ENCODE results near the gene ERN1.

ERN1 gene

DNA sequence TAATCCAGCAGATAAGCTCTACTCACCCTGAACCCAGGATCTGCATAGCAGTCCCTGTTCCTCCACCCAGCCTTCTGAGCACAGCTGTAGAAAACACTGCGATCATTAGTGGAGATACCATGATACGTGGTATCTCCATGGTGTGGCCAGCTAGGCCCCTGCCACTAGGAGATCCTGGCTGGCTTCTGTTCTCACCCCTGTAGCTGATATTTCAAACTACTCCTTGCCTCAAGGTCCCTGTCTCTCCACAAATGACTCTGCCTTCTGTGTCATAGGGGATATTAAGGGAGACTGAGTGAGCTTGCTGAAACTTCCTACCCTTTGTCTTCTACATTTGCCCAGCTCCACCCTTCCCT is 44.3 kb downstream of the ERN1 start:
- H3K18ac ChIP-seq (ENCODE audit: low read length), result no peak overlapping the region
- H3K14ac ChIP-seq (ENCODE audit: low read length), result no peak overlapping the region
- no peak overlapping the region for H3K4me2 ChIP-seq (ENCODE audit: insufficient read depth, low read length, poor library complexity, severe bottlenecking)
- no peaks in the 10 kb centered on the region for H3K27me3 ChIP-seq (ENCODE audit: control insufficient read depth in 3 of 3, insufficient read depth in 3 of 3, low read depth in 1 of 3, low read length in 3 of 3)
- H2AFZ ChIP-seq (ENCODE audit: low read length), result peak overlapping the region; percentile 15
- WGBS, 2 donors (ENCODE audit: extremely low coverage in 2 of 2, insufficient read length in 2 of 2, insufficient replicate concordance in 1 of 2), result no CpG with 5 or more reads among the region's 2 CpGs
- H2BK12ac ChIP-seq (ENCODE audit: low read length), result no peak overlapping the region
- H4K91ac ChIP-seq (ENCODE audit: low read depth, low read length, poor library complexity), result no peak overlapping the region
- no peak overlapping the region for H4K8ac ChIP-seq (ENCODE audit: low read depth, low read length)
- H3K4me3 ChIP-seq (ENCODE audit: low read length in 2 of 2), result no peak overlapping the region
- H3K4ac ChIP-seq (ENCODE audit: low read length), result no peak overlapping the region
- peaks cover 1 to 5% of the 10 kb centered on the region in 2 donors for H3K4me1 ChIP-seq (ENCODE audit: control insufficient read depth in 2 of 2, insufficient read depth in 1 of 2, low read depth in 1 of 2, low read length in 2 of 2)
- H3K9me3 ChIP-seq (replicated peaks in 1 of 2; ENCODE audit: control insufficient read depth in 2 of 2, insufficient read depth in 1 of 2, low read depth in 1 of 2, low read length in 2 of 2), result no peaks in the 10 kb centered on the region
- no peaks in the 10 kb centered on the region for H3K79me1 ChIP-seq (ENCODE audit: low read depth, low read length)
- no peak overlapping the region for H2BK5ac ChIP-seq (ENCODE audit: low read length)
- no peak overlapping the region for H2BK15ac ChIP-seq (ENCODE audit: low read length)
- no peak for DNase-seq (ENCODE audit: low spot score)
- H3K36me3 ChIP-seq (replicated peaks in 1 of 2; ENCODE audit: control insufficient read depth in 2 of 2, insufficient read depth in 2 of 2, low read length in 2 of 2), result no peaks in the 10 kb centered on the region
- no peak overlapping the region for H2BK120ac ChIP-seq (ENCODE audit: low read depth, low read length)
- H3K27ac ChIP-seq (replicated peaks; ENCODE audit: low read length), result no peak overlapping the region
- no peak overlapping the region for H3K9ac ChIP-seq (ENCODE audit: low read depth, low read length, poor library complexity)
- no peak overlapping the region for H3K23ac ChIP-seq (ENCODE audit: low read depth, low read length, poor library complexity)
- no peak overlapping the region for H2AK5ac ChIP-seq (ENCODE audit: low read depth, low read length)

DNA sequence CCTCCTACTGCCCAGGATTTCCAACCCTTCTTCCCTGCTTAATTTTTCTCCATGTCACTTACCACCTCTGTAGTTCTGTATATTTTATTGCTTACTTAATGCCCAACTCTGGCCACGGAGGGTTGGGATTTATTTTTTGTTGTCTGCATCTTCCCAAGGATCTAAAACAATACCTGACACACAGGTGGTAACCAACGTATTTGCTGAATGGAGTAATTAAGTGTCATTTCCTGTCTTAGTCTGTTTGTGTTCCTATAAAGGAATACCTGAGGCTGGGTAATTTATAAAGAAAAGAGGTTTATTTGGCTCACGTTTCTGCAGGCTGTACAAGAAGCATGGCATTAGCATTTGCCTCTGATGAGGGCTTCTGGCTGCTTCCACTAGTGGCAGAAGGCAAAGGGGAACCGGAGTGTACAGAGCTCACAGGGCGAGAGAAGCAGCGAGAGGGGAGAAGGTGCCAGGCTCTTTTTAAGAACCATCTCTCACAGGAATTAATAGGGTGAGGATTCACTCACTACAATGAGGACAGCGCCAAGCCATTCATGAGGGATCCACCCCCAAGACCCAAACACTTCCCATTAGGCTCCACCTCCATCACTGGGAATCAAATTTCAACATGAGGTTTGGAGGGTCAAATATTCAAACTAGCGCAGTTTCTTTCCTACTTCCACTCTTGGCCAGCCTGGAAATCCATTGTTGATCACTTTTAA is 44.8 kb downstream of the ERN1 start:
- no peak overlapping the region for H2BK15ac ChIP-seq (ENCODE audit: low read length)

DNA sequence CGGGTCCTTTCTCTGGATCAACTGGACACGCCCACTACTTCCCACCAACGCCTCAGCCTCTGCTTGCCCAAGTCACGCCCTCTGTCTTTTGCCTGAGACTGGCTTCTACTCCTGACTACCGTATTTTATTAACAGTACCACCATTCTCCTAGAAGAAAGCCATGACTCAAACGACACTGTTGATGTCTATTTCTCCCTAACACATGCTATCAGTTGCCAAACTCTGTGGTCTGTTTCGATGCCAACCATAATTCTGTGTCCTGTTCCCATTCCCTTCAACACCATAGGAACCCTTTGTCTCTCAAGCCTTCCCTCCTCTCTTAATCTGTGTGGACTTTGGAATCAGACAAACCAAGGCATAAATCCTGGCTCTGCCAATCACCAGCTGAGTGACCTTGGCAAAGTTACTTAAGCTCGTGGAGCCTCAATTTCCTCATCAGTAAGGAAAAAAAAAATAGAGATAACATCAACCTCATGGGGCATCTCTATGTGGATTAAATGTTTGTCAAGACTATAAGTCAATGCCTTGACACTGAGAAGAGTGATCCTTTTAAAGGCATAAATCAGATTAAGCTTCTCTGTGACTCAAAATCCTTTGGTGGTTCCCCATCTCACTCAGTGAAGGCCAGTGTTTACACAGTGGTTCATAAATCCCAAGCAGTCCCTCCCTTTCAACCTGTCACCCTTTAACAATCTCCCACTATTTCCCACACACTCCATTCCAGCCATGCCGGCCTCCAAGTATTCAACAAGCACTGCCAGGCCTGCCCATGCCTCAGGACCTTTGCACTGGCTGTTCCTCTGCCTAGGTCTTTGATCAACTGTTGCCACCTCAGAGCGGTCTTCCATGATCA is 45.6 kb downstream of the ERN1 start:
- no peaks in the 10 kb centered on the region for H3K9me3 ChIP-seq (replicated peaks in 1 of 2; ENCODE audit: control insufficient read depth in 2 of 2, insufficient read depth in 1 of 2, low read depth in 1 of 2, low read length in 2 of 2)
- H3K23ac ChIP-seq (ENCODE audit: low read depth, low read length, poor library complexity), result no peak overlapping the region
- H2BK5ac ChIP-seq (ENCODE audit: low read length), result no peak overlapping the region
- H4K8ac ChIP-seq (ENCODE audit: low read depth, low read length), result no peak overlapping the region
- no peak overlapping the region for H2AK5ac ChIP-seq (ENCODE audit: low read depth, low read length)
- no peak overlapping the region for H3K4ac ChIP-seq (ENCODE audit: low read length)
- peaks cover 1 to 5% of the 10 kb centered on the region in 2 donors for H3K4me1 ChIP-seq (ENCODE audit: control insufficient read depth in 2 of 2, insufficient read depth in 1 of 2, low read depth in 1 of 2, low read length in 2 of 2)
- H3K79me1 ChIP-seq (ENCODE audit: low read depth, low read length), result no peaks in the 10 kb centered on the region
- no peak overlapping the region for H4K91ac ChIP-seq (ENCODE audit: low read depth, low read length, poor library complexity)
- H2BK120ac ChIP-seq (ENCODE audit: low read depth, low read length), result no peak overlapping the region
- no peak overlapping the region for H2AFZ ChIP-seq (ENCODE audit: low read length)
- no peak for DNase-seq (ENCODE audit: low spot score)
- H3K27me3 ChIP-seq (ENCODE audit: control insufficient read depth in 3 of 3, insufficient read depth in 3 of 3, low read depth in 1 of 3, low read length in 3 of 3), result no peaks in the 10 kb centered on the region
- no peak overlapping the region for H2BK12ac ChIP-seq (ENCODE audit: low read length)
- no peak overlapping the region for H3K14ac ChIP-seq (ENCODE audit: low read length)
- no peak overlapping the region for H2BK15ac ChIP-seq (ENCODE audit: low read length)
- H3K4me3 ChIP-seq (ENCODE audit: low read length in 2 of 2), result no peak overlapping the region
- no CpG with 5 or more reads among the region's 10 CpGs for WGBS, 2 donors (ENCODE audit: extremely low coverage in 2 of 2, insufficient read length in 2 of 2, insufficient replicate concordance in 1 of 2)
- H3K9ac ChIP-seq (ENCODE audit: low read depth, low read length, poor library complexity), result no peak overlapping the region
- H3K4me2 ChIP-seq (ENCODE audit: insufficient read depth, low read length, poor library complexity, severe bottlenecking), result no peak overlapping the region
- no peak overlapping the region for H3K27ac ChIP-seq (replicated peaks; ENCODE audit: low read length)
- H3K36me3 ChIP-seq (replicated peaks in 1 of 2; ENCODE audit: control insufficient read depth in 2 of 2, insufficient read depth in 2 of 2, low read length in 2 of 2), result no peaks in the 10 kb centered on the region
- no peak overlapping the region for H3K18ac ChIP-seq (ENCODE audit: low read length)

More for the DNA sequence above, 44.8 kb downstream of the ERN1 start:
- H3K9me3 ChIP-seq (replicated peaks in 1 of 2; ENCODE audit: control insufficient read depth in 2 of 2, insufficient read depth in 1 of 2, low read depth in 1 of 2, low read length in 2 of 2), result no peaks in the 10 kb centered on the region
- H2AK5ac ChIP-seq (ENCODE audit: low read depth, low read length), result no peak overlapping the region
- no peak overlapping the region for H2BK120ac ChIP-seq (ENCODE audit: low read depth, low read length)
- no peak overlapping the region for H3K9ac ChIP-seq (ENCODE audit: low read depth, low read length, poor library complexity)
- H3K18ac ChIP-seq (ENCODE audit: low read length), result no peak overlapping the region
- H3K36me3 ChIP-seq (replicated peaks in 1 of 2; ENCODE audit: control insufficient read depth in 2 of 2, insufficient read depth in 2 of 2, low read length in 2 of 2), result no peaks in the 10 kb centered on the region
- no peaks in the 10 kb centered on the region for H3K79me1 ChIP-seq (ENCODE audit: low read depth, low read length)
- peak overlapping the region; percentile 15 for H2AFZ ChIP-seq (ENCODE audit: low read length)
- no peaks in the 10 kb centered on the region for H3K27me3 ChIP-seq (ENCODE audit: control insufficient read depth in 3 of 3, insufficient read depth in 3 of 3, low read depth in 1 of 3, low read length in 3 of 3)
- no CpG with 5 or more reads among the region's 8 CpGs for WGBS, 2 donors (ENCODE audit: extremely low coverage in 2 of 2, insufficient read length in 2 of 2, insufficient replicate concordance in 1 of 2)
- no peak overlapping the region for H3K14ac ChIP-seq (ENCODE audit: low read length)
- no peak overlapping the region for H3K27ac ChIP-seq (replicated peaks; ENCODE audit: low read length)
- no peak overlapping the region for H3K23ac ChIP-seq (ENCODE audit: low read depth, low read length, poor library complexity)
- H4K91ac ChIP-seq (ENCODE audit: low read depth, low read length, poor library complexity), result no peak overlapping the region
- no peak for DNase-seq (ENCODE audit: low spot score)
- no peak overlapping the region for H4K8ac ChIP-seq (ENCODE audit: low read depth, low read length)
- H3K4me2 ChIP-seq (ENCODE audit: insufficient read depth, low read length, poor library complexity, severe bottlenecking), result no peak overlapping the region
- H2BK12ac ChIP-seq (ENCODE audit: low read length), result no peak overlapping the region
- no peak overlapping the region for H2BK5ac ChIP-seq (ENCODE audit: low read length)
- peaks cover 1 to 5% of the 10 kb centered on the region in 2 donors for H3K4me1 ChIP-seq (ENCODE audit: control insufficient read depth in 2 of 2, insufficient read depth in 1 of 2, low read depth in 1 of 2, low read length in 2 of 2)
- no peak overlapping the region for H3K4me3 ChIP-seq (ENCODE audit: low read length in 2 of 2)
- no peak overlapping the region for H3K4ac ChIP-seq (ENCODE audit: low read length)

DNA sequence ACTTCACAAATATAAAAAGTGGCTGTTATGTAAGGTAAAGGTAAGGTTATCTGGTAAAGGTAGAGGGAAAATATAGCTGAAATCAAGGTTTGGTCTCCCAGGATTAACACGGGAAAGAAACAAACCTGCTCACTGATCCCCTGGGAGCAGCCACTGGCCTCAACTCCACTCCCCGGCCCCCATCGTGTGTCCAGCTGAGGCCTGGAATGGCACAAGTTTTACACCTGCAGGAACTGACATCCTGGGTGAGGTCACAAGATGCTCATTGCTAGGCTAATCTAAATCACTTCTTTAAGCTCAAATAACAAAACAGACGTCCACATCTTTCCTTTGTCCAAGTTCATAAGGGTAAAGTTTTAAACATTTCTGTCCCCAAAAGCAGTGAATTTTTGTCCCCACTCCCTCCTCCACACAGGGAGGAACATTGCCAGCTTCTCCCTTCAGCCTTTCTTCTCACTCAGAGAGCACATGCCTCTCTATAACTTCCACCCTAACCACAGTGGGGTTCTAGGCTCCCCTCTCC is 46.3 kb downstream of the ERN1 start:
- no peak overlapping the region for H2BK120ac ChIP-seq (ENCODE audit: low read depth, low read length)
- DNase-seq (ENCODE audit: low spot score), result no peak
- peaks cover 0 to 5% of the 10 kb centered on the region in 2 donors for H3K4me1 ChIP-seq (ENCODE audit: control insufficient read depth in 2 of 2, insufficient read depth in 1 of 2, low read depth in 1 of 2, low read length in 2 of 2)
- no peak overlapping the region for H3K4ac ChIP-seq (ENCODE audit: low read length)
- no peak overlapping the region for H2BK5ac ChIP-seq (ENCODE audit: low read length)
- no peak overlapping the region for H3K4me2 ChIP-seq (ENCODE audit: insufficient read depth, low read length, poor library complexity, severe bottlenecking)
- no peak overlapping the region for H4K8ac ChIP-seq (ENCODE audit: low read depth, low read length)
- no peak overlapping the region for H3K4me3 ChIP-seq (ENCODE audit: low read length in 2 of 2)
- H4K91ac ChIP-seq (ENCODE audit: low read depth, low read length, poor library complexity), result no peak overlapping the region
- no peak overlapping the region for H3K14ac ChIP-seq (ENCODE audit: low read length)
- H2AFZ ChIP-seq (ENCODE audit: low read length), result no peak overlapping the region
- H3K79me1 ChIP-seq (ENCODE audit: low read depth, low read length), result no peaks in the 10 kb centered on the region
- H2BK12ac ChIP-seq (ENCODE audit: low read length), result no peak overlapping the region
- no peak overlapping the region for H3K23ac ChIP-seq (ENCODE audit: low read depth, low read length, poor library complexity)
- H3K27me3 ChIP-seq (ENCODE audit: control insufficient read depth in 3 of 3, insufficient read depth in 3 of 3, low read depth in 1 of 3, low read length in 3 of 3), result no peaks in the 10 kb centered on the region
- no peak overlapping the region for H2AK5ac ChIP-seq (ENCODE audit: low read depth, low read length)
- no peak overlapping the region for H3K9ac ChIP-seq (ENCODE audit: low read depth, low read length, poor library complexity)
- WGBS, 2 donors (ENCODE audit: extremely low coverage in 2 of 2, insufficient read length in 2 of 2, insufficient replicate concordance in 1 of 2), result no CpG with 5 or more reads among the region's 4 CpGs
- H3K36me3 ChIP-seq (replicated peaks in 1 of 2; ENCODE audit: control insufficient read depth in 2 of 2, insufficient read depth in 2 of 2, low read length in 2 of 2), result no peaks in the 10 kb centered on the region
- H3K27ac ChIP-seq (replicated peaks; ENCODE audit: low read length), result no peak overlapping the region
- H3K18ac ChIP-seq (ENCODE audit: low read length), result no peak overlapping the region
- no peak overlapping the region for H2BK15ac ChIP-seq (ENCODE audit: low read length)
- no peaks in the 10 kb centered on the region for H3K9me3 ChIP-seq (replicated peaks in 1 of 2; ENCODE audit: control insufficient read depth in 2 of 2, insufficient read depth in 1 of 2, low read depth in 1 of 2, low read length in 2 of 2)
